Measurements from ENCODE around the gene CC2D2A.

The CC2D2A gene

GRCh38 chr4:15427701-15428100 lies 42.0 kb upstream of the CC2D2A start, which contains the start of gene C1QTNF7:
Gene C1QTNF7 (plus strand): TSS chr4:15428033. CDS start chr4:15435744, 7,711 bp downstream.
- H2AFZ ChIP-seq = no peak within 1 kb of the TSS
- no peaks in the 10 kb centered on the region for H3K4me1 ChIP-seq
- H3K27me3 ChIP-seq (ENCODE audit: control insufficient read depth, insufficient read depth, low read length) = no peaks in the 10 kb centered on the region
- H3K4me3 ChIP-seq (ENCODE audit: low read depth, low read length) = no peak within 1 kb of the TSS
- peak within 1 kb of the TSS; percentile 6 for H3K4me2 ChIP-seq (ENCODE audit: low read length)
- H3K9me3 ChIP-seq (ENCODE audit: control insufficient read depth, low read length) = no peaks in the 10 kb centered on the region
- H3K79me2 ChIP-seq = no peaks in the 10 kb centered on the region
- H3K9ac ChIP-seq = no peak within 1 kb of the TSS
- no peaks in the 10 kb centered on the region for H3K36me3 ChIP-seq (ENCODE audit: control insufficient read depth, insufficient read depth, low read length)
- H3K27ac ChIP-seq = peak within 1 kb of the TSS; percentile 16
- TF ChIP-seq CTCF (IDR thresholded peaks at IDR 0.05) = no peak

- Histone ChIP-seq H3K27ac (no peak overlapping the region), H3K79me2 (no peaks in the 10 kb centered on the region), H3K4me3 (ENCODE audit: low read depth, low read length) (no peak overlapping the region), H3K4me1 (no peaks in the 10 kb centered on the region), H3K27me3 (ENCODE audit: control insufficient read depth, insufficient read depth, low read length) (no peaks in the 10 kb centered on the region), H3K4me2 (ENCODE audit: low read length) (no peak overlapping the region), H3K36me3 (ENCODE audit: control insufficient read depth, insufficient read depth, low read length) (no peaks in the 10 kb centered on the region), H3K9ac (no peak overlapping the region), H3K9me3 (ENCODE audit: control insufficient read depth, low read length) (no peaks in the 10 kb centered on the region), H2AFZ (no peak overlapping the region)
- TF ChIP-seq CTCF (IDR thresholded peaks at IDR 0.05) = no peak
Measured at GRCh38 chr4:15428611-15429010, 41.1 kb upstream of the CC2D2A start.

GRCh38 chr4:15434091-15434490 lies 35.6 kb upstream of the CC2D2A start:
- Histone ChIP-seq H3K4me1 (peaks cover 6% of the 10 kb centered on the region), H3K27ac (no peak overlapping the region), H3K9ac (no peak overlapping the region), H2AFZ (no peak overlapping the region), H3K27me3 (ENCODE audit: control insufficient read depth, insufficient read depth, low read length) (no peaks in the 10 kb centered on the region), H3K9me3 (ENCODE audit: control insufficient read depth, low read length) (no peaks in the 10 kb centered on the region), H3K79me2 (no peaks in the 10 kb centered on the region), H3K36me3 (ENCODE audit: control insufficient read depth, insufficient read depth, low read length) (no peaks in the 10 kb centered on the region), H3K4me3 (ENCODE audit: low read depth, low read length) (no peak overlapping the region), H3K4me2 (ENCODE audit: low read length) (no peak overlapping the region)
- no peak for TF ChIP-seq CTCF (IDR thresholded peaks at IDR 0.05)

DNA sequence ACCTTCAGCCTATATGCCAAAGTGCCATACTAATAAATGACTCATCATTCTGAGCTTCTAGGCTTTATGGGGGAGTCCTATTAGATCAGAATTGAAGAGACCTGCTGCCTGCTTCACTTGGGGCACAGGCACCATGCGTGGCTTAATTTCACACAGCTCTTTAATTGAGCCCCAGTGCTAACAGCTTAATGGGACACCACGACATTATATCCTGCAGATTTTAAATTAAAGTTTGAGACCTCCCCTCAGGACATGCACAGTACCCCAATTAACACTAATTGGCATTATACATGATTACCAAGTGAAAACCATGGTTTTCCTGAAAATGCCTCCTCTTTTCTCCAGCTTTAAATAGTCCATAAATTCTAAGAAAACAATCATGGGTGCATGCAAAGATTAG lies 35.0 kb upstream of the CC2D2A start:
- no peak for TF ChIP-seq CTCF (IDR thresholded peaks at IDR 0.05)
- Histone ChIP-seq H3K9me3 (ENCODE audit: control insufficient read depth, low read length) (no peaks in the 10 kb centered on the region), H3K4me1 (peaks cover 6% of the 10 kb centered on the region), H3K36me3 (ENCODE audit: control insufficient read depth, insufficient read depth, low read length) (no peaks in the 10 kb centered on the region), H3K4me3 (ENCODE audit: low read depth, low read length) (no peak overlapping the region), H3K4me2 (ENCODE audit: low read length) (no peak overlapping the region), H3K27me3 (ENCODE audit: control insufficient read depth, insufficient read depth, low read length) (no peaks in the 10 kb centered on the region), H3K9ac (no peak overlapping the region), H3K27ac (no peak overlapping the region), H2AFZ (no peak overlapping the region), H3K79me2 (no peaks in the 10 kb centered on the region)

DNA sequence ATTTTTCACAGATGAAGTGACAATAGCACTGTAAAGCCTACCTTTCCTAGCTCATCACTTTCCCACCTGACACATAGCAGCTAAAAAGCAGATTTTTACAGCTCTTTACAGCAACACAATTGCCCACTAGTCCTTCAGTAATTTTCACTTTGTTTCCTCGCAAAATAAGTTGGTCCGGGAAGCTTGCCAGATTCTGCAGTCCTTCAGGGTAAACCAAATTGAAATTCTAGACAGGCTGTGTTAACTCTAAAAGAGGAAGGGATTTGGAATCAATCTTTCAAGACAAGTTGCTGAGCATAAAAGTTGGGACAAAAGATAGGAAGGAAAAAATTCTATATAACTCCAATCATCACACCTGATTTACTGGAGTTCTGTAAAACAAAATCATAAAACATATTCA lies 33.2 kb upstream of the CC2D2A start:
- TF ChIP-seq CTCF (IDR thresholded peaks at IDR 0.05) = no peak
- Histone ChIP-seq H3K79me2 (no peaks in the 10 kb centered on the region), H3K4me3 (ENCODE audit: low read depth, low read length) (no peak overlapping the region), H3K4me2 (ENCODE audit: low read length) (peak overlapping the region; percentile 31), H3K36me3 (ENCODE audit: control insufficient read depth, insufficient read depth, low read length) (no peaks in the 10 kb centered on the region), H2AFZ (no peak overlapping the region), H3K27ac (no peak overlapping the region), H3K9ac (no peak overlapping the region), H3K4me1 (peaks cover 6% of the 10 kb centered on the region), H3K27me3 (ENCODE audit: control insufficient read depth, insufficient read depth, low read length) (no peaks in the 10 kb centered on the region), H3K9me3 (ENCODE audit: control insufficient read depth, low read length) (no peaks in the 10 kb centered on the region)

All from parathyroid adenoma (tissue), 2 donors.